ENCODE measurements around the gene INPP4B.

INPP4B gene

GRCh38 chr4:142690406-142691163 lies 155.5 kb downstream of the INPP4B start:
- H3K4me3 ChIP-seq: no peak overlapping the region
- no peak for TF ChIP-seq CTCF (IDR thresholded peaks at IDR 0.05)
- H3K27ac ChIP-seq: no peak overlapping the region

DNA sequence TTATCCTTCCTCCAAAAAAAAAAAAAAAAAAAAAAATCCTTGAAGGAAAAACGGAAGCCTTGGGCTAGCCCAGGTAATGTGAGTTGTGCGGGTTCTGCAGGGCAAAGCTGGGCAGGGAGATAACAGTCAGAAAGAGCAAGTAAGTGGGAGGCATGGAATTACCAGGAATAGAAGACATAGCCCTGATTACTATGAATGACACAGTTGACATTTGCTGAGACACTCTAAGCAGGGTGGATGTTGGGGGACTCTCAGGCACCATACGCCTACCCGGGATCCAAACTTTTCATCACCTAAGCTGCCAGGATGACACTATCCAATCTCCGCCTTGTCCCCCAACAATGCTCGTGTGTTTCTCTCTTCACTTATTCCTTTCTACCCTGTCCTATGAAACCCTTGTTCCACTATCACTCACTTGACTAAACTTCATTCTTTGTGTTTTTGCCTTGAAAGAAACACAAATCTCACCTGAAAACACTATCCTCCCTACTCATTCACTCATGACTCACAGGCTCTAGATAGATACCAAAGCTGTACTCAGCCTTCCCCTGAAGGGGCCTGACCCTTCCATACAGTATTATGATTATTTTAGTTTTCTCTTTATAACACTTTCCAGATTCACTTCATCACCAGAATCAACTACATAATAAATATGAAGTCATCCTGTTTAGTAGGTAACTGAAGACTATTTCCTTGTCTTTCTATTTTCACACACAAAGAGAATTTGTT lies 158.4 kb downstream of the INPP4B start:
- no peak for DNase-seq (ENCODE audit: low spot score)
- no peak for TF ChIP-seq CTCF (IDR thresholded peaks at IDR 0.05)
- Histone ChIP-seq H3K27ac (no peak overlapping the region), H3K4me3 (no peak overlapping the region)

More at GRCh38 chr4:142690406-142691163, 155.5 kb downstream of the INPP4B start:
- DNase-seq (ENCODE audit: low spot score): no peak

GRCh38 chr4:142686081-142686480 lies 160.0 kb downstream of the INPP4B start:
- no peak for TF ChIP-seq CTCF (IDR thresholded peaks at IDR 0.05)
- DNase-seq (ENCODE audit: low spot score): no peak
- H3K4me3 ChIP-seq: no peak overlapping the region
- H3K27ac ChIP-seq: no peak overlapping the region

DNA sequence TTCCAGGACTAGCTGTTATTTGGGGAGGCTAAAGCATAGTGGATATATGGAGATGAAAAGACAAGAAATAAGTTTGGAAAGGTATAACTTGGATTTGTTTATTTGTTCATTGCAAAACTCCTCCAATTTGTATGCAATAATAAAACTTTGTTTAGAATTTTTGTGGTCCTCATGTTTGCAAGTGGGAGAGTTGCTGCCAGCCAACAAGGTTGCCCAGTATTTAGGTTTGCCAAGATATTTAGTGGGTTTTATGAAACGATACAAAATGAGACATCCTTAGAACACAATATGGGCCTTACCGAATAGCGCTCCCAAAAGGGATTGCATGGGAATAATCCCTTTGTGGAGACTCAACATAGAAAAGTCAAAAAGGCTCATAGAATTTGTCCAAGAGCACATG lies 162.1 kb downstream of the INPP4B start:
- Histone ChIP-seq H3K27ac (no peak overlapping the region), H3K4me3 (no peak overlapping the region)
- no peak for TF ChIP-seq CTCF (IDR thresholded peaks at IDR 0.05)
- DNase-seq (ENCODE audit: low spot score): no peak

DNA sequence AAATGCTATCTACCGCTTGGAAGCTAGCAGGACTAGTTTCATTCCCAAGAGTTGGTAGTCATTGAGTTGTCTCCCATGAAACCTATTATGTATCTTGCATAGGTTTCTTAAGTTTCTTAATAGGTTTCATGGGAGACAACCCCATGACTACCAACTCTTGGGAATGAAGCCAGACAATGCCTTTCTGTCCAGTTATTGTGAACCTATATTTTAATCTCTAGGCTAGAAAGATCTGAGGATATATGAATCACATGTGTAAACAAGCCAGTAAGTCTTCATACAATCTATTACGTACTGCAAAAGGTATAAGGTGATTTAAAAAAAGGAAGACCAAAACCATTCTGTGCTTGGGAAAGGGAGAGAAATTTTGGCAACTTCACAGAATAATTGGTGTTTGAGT lies 162.6 kb downstream of the INPP4B start:
- Histone ChIP-seq H3K4me3 (no peak overlapping the region), H3K27ac (no peak overlapping the region)
- DNase-seq (ENCODE audit: low spot score): no peak
- TF ChIP-seq CTCF (IDR thresholded peaks at IDR 0.05): no peak

DNA sequence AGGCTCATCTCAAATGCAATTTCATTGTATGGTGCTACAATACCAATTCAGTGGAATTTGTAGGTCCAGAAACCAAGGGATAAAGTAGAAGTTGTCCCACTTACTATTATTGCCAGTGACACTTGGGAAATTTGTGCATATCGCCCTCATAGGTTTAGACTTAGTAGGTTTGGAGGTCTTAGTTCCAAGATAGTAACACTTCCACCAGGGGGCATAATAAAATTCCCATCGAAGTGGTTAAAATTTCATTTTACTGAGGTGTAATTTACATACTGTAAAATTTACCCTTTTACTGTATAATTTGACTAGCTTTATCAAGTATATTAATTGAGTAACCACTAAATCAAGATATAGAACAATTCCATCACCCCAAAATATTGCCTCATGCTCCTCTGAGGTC lies 174.6 kb downstream of the INPP4B start:
- Histone ChIP-seq H3K27ac (no peak overlapping the region), H3K4me3 (no peak overlapping the region)
- no peak for DNase-seq (ENCODE audit: low spot score)
- no peak for TF ChIP-seq CTCF (IDR thresholded peaks at IDR 0.05)

GRCh38 chr4:142663828-142664227 lies 182.3 kb downstream of the INPP4B start:
- no peak overlapping the region for H3K27ac ChIP-seq
- H3K4me3 ChIP-seq: no peak overlapping the region
- no peak for DNase-seq (ENCODE audit: low spot score)
- no peak for TF ChIP-seq CTCF (IDR thresholded peaks at IDR 0.05)

All from coronary artery (tissue), 2 donors.